Activated T-cell treated with anti-CD3 and anti-CD28 coated beads, Interleukin-2, amount 50 U/mL, for 24 hours (primary cell): ENCODE measurements around the gene CAMK2B.

Experiments used
- DNase-seq: peaks from one replicate; pipeline ENCODE4 v3.0.0-alpha.2; 2020
- H3K27ac Mint-ChIP-seq: 2 replicates; pipeline ENCODE4 v1.8.0; 2020; ENCODE audit warnings: mild to moderate bottlenecking, mixed read lengths
- H3K27me3 Mint-ChIP-seq: 2 replicates; pipeline ENCODE4 v1.8.0; 2020; ENCODE audit warnings: mixed read lengths
- H3K36me3 Mint-ChIP-seq: 2 replicates; pipeline ENCODE4 v1.8.0; 2020; ENCODE audit warnings: low read depth, mixed read lengths
- H3K4me1 Mint-ChIP-seq: 2 replicates; pipeline ENCODE4 v1.8.0; 2020; ENCODE audit warnings: low read depth, mixed read lengths
- H3K4me3 Mint-ChIP-seq: 2 replicates; pipeline ENCODE4 v1.8.0; 2020; ENCODE audit warnings: mild to moderate bottlenecking, moderate library complexity, mixed read lengths
- H3K9me3 Mint-ChIP-seq: 2 replicates; pipeline ENCODE4 v1.8.0; 2020; ENCODE audit warnings: mixed read lengths

CAMK2B gene

DNA sequence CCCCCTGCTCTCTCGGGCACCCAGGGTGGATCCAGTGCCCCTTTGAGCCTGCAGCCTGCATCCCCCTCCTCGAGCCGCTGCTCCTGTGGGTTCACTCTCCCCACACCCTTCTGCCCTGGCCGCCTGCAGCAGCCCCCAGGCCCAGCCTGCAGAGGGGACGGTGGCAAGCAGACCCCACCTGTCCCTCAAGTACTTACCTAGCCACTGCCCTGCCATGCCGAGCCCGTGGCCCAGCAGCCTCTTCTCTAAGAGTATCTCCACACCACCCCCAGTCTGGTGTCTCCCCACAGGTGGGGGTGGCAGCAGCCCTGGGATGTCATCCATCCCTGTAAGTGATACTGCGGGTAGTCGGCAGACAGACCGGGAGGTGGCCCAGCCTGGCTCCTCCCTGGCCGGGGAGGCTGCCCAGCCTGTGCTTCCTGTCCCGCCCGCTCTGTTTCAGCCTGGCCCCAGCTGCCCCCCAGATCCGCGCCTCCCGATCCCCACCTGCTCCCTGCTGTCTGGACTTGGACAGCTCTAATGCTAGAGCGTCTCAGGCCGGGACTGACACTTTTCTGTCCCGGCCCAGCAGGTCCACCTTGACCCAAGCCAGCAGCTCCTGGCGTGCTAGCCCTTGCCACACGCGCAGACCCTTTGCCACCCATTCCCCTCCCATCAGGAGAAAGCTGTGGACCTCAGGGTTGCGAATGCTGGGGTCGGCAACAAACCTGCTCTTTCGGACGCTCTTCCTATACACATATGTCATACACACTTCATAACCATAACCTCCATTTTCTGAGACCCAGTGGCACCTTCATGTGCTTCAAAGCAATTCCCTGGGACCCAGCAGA is 99.6 kb downstream of the CAMK2B start:
- Mint-ChIP-seq H3K4me3 (no peak overlapping the region), H3K27ac (no peak overlapping the region), H3K36me3 (no peaks in the 10 kb centered on the region), H3K27me3 (peaks cover 10% of the 10 kb centered on the region), H3K9me3 (no peaks in the 10 kb centered on the region), H3K4me1 (no peaks in the 10 kb centered on the region)
- no peak for DNase-seq

DNA sequence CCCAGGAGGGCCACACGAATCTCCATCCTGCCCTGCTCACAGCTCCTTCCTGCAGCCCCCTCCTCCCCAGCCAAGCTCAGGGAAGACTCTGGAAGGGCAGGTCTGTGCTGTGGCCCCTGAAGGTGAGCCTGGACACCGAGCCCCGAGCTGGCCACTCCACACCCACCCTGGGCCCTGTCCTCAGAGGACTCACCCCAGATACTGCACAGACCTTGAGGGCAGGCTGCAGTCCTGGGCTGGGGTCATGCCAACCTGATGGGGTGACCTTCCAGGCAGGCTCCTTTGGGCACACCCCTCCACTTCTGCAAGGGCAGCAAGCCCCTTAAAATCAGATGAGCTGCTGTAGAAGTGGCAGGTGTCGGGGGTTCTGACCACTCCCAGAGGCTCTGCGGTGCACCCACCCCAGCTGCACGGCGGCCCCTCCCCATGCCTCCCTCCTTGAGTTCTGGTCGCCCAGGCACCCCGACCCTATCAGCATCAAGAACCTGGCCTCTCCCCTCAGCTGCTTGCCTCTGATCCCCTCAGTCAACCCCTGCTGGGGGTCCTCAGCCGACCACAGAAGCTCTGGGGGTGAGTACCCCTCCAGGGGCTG is 100.3 kb downstream of the CAMK2B start:
- no peaks in the 10 kb centered on the region for H3K36me3 Mint-ChIP-seq
- no peaks in the 10 kb centered on the region for H3K9me3 Mint-ChIP-seq
- no peaks in the 10 kb centered on the region for H3K4me1 Mint-ChIP-seq
- DNase-seq = no peak
- H3K4me3 Mint-ChIP-seq = no peak overlapping the region
- H3K27ac Mint-ChIP-seq = no peak overlapping the region
- peaks cover 10% of the 10 kb centered on the region for H3K27me3 Mint-ChIP-seq

DNA sequence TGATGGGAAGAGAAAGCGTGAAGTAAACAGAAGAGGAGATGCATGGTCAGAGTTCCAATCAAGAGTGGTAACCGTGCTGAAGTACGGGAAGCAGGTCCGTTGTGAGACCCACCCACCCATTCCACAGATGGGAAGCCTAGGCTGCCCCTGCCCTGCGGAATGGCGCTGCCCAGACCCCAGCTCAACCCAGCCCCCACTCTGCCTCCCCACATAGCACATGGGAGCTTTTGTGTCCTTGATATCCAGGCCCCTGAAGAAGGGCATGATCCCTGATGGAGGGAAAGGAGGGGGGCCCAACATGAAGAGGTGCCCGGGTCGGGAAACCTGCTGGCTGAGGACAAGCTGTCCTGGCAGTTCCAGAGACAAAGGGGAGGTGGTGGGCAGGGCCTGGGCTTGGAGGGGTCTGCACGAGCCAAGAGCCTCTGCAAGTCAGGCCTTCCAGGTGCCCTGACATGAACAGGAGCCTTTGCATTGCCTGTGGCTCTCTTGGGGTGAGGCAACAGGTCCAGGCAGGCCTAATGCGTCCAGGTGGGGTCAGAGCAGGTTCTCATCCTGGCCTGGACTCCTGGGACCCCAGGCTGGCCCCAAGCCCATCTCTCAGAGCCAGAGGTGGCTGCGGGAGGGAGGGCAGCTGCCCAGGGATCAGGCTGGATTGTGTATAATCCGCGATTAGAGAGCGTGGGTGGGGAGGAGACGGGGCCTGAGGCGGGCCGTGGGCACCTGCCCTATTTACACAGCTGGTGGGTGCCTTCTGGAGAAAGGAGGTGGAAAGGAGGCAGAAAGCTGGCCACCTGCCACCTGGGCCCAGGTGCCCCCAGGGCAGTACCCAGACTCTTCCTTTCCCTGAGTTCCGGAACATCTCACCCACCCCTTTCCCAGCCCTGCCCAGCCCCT is 101.1 kb downstream of the CAMK2B start:
- H3K27me3 Mint-ChIP-seq = peaks cover 10% of the 10 kb centered on the region
- no peaks in the 10 kb centered on the region for H3K36me3 Mint-ChIP-seq
- H3K9me3 Mint-ChIP-seq = no peaks in the 10 kb centered on the region
- H3K4me1 Mint-ChIP-seq = no peaks in the 10 kb centered on the region
- H3K4me3 Mint-ChIP-seq = no peak overlapping the region
- no peak for DNase-seq
- H3K27ac Mint-ChIP-seq = no peak overlapping the region

DNA sequence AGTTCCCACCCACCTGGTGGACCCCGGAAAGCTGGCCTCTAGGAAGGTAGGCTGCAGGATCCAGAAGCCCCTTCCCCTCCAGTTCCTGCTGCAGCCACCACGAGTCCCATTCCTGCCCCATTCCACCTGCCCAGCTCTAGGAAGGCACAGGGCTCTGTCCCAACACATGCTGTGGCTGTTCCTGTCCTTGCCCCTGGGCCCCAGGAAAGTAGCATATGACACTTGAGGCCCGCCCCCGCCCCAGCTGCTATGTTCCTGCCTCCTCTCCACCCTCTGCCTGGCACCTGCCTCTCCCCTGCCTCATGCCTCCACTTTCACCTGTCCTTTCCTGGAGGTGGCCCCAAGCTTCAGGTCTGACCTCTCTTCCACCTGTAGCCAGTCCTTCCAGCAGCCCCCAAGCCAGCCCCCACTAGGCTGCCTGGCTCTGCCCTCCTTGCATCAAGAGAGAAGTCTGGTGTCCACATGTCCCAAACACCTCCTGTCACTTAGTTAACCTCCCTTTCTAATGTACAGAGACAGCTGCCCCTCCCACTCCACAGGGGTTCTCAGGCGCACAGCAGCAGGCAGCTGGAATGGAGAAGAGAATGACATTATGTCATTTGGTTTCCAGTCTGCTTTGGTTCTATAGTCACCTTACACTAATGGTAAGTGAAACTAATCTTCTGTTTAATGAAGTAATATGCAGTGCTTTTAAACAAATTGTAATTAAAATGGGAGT is 101.9 kb downstream of the CAMK2B start:
- Mint-ChIP-seq H3K4me3 (no peak overlapping the region), H3K27ac (no peak overlapping the region), H3K36me3 (no peaks in the 10 kb centered on the region), H3K9me3 (no peaks in the 10 kb centered on the region), H3K27me3 (peaks cover 10% of the 10 kb centered on the region), H3K4me1 (no peaks in the 10 kb centered on the region)
- no peak for DNase-seq

DNA sequence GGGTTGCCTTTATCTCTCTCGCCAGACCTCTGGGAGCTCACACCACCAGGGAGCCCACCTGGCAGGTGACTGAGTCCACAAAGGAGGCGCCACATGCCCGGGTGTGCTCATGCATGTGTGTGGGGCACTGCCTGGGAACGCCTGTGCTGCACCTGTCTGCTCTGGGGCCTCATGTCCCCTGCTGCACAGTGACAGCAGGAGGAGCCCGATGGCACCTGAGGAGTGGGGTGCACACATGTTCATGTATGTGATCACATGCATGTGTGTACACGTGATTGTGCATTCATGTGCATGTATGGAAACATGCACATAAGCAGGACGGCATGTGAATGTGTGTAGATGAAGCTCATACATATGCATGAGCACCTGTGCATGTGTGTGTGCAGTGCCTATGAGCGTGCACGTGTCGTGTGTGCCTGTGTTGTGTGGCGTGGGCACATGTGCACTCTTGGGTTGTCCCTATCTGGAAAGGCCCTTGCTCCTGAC is 102.6 kb downstream of the CAMK2B start:
- Mint-ChIP-seq H3K9me3 (no peaks in the 10 kb centered on the region), H3K4me1 (no peaks in the 10 kb centered on the region), H3K27ac (no peak overlapping the region)

DNA sequence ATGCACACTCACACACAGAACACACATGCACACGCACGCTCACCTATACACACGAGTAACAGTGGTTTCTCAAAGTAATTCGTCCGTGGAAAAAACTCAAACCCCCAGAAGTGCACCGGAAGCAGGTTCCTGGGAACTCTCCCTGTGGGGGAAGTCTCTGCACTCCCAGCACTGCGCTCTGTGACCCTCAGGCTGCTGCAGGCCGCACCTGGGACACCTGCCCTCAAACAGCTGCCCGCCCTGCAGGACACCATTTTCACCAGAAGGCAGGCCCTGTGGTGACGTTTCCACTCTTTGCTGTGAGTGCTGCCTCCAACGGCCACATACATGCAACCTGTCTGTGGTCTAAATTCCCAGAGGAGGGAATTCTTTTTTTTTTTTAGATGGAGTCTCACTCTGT is 103.3 kb downstream of the CAMK2B start:
- DNase-seq = no peak
- Mint-ChIP-seq H3K4me3 (no peak overlapping the region), H3K4me1 (no peaks in the 10 kb centered on the region), H3K27me3 (peaks cover 10% of the 10 kb centered on the region), H3K36me3 (no peaks in the 10 kb centered on the region), H3K9me3 (no peaks in the 10 kb centered on the region), H3K27ac (no peak overlapping the region)

More for the DNA sequence above, 102.6 kb downstream of the CAMK2B start:
- DNase-seq = no peak
- Mint-ChIP-seq H3K36me3 (no peaks in the 10 kb centered on the region), H3K4me3 (no peak overlapping the region), H3K27me3 (peaks cover 10% of the 10 kb centered on the region)

DNA sequence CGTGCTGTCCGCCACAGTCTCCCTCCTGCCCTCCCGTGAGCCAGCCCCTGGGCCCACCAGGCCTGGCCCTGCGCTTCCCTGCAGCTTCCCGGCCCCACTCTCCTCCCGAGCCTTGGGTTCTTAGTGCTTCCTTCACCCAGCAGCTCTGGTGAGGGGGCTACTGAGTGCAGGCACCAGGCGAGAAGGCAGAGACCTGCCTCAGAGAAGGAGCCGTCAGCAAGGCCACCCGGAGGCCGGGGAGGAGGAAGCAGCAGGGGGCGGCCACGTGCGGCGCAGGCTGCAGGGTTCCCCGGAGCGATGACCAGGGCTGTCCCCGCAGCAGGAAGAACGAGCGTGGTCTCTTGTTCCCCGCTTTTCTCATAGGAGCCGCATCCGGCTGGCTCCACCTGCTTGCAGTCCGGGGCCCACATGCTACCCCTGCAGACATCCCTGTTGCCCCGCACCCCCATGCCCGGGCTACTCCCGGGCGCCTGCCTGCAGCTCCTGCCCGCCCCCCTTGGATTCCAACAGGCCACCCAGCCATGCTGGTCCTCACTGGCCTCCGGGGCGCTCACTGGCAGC is 104.1 kb downstream of the CAMK2B start:
- Mint-ChIP-seq H3K27ac (no peak overlapping the region), H3K27me3 (peaks cover 10% of the 10 kb centered on the region), H3K4me1 (no peaks in the 10 kb centered on the region), H3K4me3 (no peak overlapping the region), H3K36me3 (no peaks in the 10 kb centered on the region), H3K9me3 (no peaks in the 10 kb centered on the region)
- no peak for DNase-seq

DNA sequence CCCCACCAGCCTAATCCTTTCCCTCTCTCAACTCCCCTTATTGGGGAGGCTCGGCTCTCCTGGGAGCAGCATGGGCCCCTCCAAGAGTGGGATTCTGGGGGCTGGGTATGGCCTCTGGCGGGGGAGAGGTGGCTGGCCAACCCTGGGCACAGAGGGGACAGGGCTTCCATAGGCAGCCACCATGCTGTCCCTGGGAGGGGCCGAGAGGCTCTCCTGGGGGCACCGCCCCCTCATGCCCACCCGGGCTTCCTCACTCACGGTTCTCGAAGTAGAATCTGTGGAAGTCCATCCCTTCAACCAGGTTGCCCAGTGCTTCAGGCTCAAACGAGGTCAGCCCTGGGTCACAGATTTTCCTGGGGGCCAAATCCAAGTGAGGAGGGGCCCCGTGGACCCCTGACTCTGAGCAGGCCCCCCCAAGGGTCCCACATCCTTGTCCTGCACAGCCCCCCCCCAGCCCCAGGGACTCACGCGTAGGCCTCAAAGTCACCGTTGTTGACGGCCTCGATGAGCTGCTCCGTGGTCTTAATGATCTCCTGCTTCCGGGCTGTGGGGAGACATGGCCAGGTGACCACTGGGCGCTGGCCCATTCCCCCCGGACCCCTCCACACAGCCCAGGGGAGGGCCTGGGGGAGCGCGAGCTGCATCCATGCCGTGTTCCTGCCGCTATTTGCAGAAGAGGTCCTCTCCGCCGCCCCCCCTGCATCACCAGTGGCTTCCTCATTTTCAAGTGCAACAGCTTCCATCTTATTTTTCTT is 104.9 kb downstream of the CAMK2B start:
- Mint-ChIP-seq H3K27me3 (peaks cover 2% of the 10 kb centered on the region), H3K9me3 (no peaks in the 10 kb centered on the region), H3K36me3 (no peaks in the 10 kb centered on the region), H3K4me1 (no peaks in the 10 kb centered on the region), H3K27ac (no peak overlapping the region), H3K4me3 (no peak overlapping the region)
- DNase-seq = no peak

DNA sequence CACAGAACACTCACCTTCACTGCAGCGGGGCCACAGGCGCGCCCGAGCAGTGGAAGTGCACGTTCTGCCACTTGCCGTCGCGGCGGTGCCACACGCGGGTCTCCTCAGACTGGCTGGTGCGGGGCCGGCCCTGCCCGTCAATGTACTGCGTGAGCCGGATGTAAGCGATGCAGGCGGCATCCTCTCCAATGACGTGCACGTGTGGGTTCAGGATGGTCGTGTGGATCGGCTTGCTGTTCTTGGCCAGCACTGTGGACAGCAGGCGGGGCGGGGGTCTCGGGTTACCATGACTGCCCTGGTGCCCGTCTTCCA is 105.4 kb downstream of the CAMK2B start:
- Mint-ChIP-seq H3K36me3 (peaks cover 2% of the 10 kb centered on the region), H3K27ac (no peak overlapping the region), H3K27me3 (no peaks in the 10 kb centered on the region), H3K9me3 (no peaks in the 10 kb centered on the region), H3K4me3 (no peak overlapping the region), H3K4me1 (no peaks in the 10 kb centered on the region)
- DNase-seq = no peak

DNA sequence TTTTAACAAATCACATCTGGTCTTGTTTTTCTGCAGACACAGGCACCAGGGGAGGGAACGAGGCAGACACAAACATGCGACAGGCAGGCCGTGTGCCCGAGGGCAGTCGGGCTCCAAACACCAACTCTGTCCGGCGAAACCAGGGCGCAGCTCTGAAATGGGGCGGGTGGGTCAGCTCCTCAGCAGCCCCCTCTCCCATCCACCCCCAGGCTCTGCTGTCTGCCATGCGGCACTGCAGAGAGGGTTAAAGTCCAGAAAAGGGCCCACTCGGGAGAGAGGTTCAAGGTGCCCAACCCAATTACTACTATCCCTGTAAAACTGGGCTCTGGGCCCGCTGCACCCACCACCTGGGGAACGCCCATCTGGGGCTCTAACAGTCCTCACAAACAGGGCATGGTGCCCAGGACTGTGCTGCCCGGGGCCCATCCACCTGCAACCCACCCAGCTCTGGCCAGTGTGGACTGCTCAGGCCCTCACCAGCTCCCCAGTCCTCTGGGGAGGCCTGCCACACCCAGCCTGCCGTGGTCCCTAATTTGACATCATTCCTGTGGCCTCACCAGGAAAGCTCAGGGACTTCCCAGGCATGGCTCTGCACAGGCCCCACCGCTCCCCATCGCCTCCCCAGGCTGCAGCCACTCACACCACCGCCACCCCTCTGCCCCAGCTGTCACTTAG is 105.9 kb downstream of the CAMK2B start:
- no peaks in the 10 kb centered on the region for H3K4me1 Mint-ChIP-seq
- no peaks in the 10 kb centered on the region for H3K27me3 Mint-ChIP-seq
- H3K36me3 Mint-ChIP-seq = peaks cover 4% of the 10 kb centered on the region
- H3K9me3 Mint-ChIP-seq = no peaks in the 10 kb centered on the region
- DNase-seq = no peak
- no peak overlapping the region for H3K4me3 Mint-ChIP-seq
- H3K27ac Mint-ChIP-seq = no peak overlapping the region

DNA sequence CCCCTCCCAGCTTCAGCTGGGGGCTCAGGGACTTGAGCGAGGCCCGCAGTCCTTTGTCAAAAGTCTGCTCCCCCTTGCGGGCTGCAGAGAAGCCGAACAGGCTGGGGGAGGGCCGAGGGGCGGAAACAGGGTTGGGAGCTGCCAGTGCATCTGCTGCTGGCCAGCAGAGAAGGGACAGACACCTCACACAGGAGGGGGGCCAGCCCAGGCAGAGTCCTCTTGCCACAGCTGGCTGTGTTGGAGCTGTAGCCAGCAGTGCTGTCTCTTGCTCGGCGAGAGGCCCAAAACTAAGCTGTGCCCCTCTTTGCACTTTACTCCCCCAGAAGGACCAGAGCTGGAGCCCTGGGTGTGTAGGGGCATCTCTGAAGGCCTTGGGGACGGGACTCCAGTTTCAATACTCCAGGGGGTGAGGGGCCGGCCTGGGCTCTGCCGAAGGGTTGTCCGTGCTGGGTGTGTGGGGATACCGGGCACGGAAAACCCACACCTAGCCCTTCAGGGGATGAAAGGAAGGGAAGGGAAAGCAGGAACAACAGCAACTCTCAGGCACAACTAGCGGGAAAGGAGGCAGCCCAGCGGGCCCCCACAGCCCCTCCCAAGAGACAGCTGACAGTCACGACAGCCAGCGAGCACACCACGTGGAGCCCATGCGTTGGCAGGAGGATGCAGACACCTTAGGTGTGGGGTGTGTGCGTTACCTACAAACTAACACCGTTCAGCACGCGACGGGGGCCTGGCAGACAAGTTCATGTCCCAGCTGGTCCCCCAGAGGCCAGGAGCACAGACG is 106.8 kb downstream of the CAMK2B start:
- H3K9me3 Mint-ChIP-seq = no peaks in the 10 kb centered on the region

DNA sequence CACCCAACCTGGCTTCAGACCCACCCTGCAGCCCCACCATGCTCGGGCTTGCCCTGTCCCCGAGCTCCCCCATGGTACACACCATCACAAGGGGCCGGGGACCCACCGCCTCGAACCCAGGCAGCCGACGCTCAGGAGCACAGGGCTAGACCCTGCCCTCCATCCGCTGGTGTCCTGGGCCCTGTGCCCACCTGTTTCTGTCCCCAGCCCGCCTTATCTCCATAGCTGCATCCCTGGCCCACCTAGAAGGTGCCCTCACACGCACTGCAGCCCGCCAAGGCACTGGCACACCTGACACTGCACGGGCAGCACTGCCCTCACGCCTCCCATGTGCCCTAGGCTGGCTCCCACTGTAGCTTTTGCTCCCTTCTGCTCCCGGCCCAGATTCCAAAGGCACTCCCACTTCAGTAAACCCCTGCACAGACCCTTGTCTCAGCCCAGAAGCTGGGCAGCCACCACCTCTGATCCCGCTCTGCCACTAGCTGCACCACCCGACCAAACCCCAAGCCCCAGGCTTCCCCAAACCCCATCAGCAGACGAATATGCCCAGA is 107.5 kb downstream of the CAMK2B start:
- Mint-ChIP-seq H3K9me3 (no peaks in the 10 kb centered on the region), H3K36me3 (peaks cover 19% of the 10 kb centered on the region), H3K4me3 (no peak overlapping the region), H3K27me3 (no peaks in the 10 kb centered on the region), H3K4me1 (no peaks in the 10 kb centered on the region), H3K27ac (no peak overlapping the region)
- DNase-seq = no peak

More for the DNA sequence above, 106.8 kb downstream of the CAMK2B start:
- H3K27me3 Mint-ChIP-seq = no peaks in the 10 kb centered on the region
- H3K4me1 Mint-ChIP-seq = no peaks in the 10 kb centered on the region
- no peak overlapping the region for H3K27ac Mint-ChIP-seq
- no peak overlapping the region for H3K4me3 Mint-ChIP-seq
- no peak for DNase-seq
- peaks cover 12% of the 10 kb centered on the region for H3K36me3 Mint-ChIP-seq
